NB4 (cell line): ENCODE measurements around the gene TOB1.
"Not testable (repeated sequence)": the region's sequence is repeated elsewhere in the genome, so short reads cannot be mapped to it uniquely, and the experiment has no call there.

Experiments
- DNase-seq: peaks from one replicate; pipeline ENCODE4 v3.0.0; 2010; ENCODE audit warnings: low read depth
- H3K4me3 ChIP-seq: one replicate; pipeline ENCODE4 v1.5.1; 2011; ENCODE audit warnings: mild to moderate bottlenecking, low read depth, low read length, moderate library complexity
- CTCF ChIP-seq: IDR thresholded peaks from one replicate; pipeline ENCODE4 v1.5.1; 2012; ENCODE audit warnings: low read depth, low read length
- MYC ChIP-seq: IDR thresholded peaks from 2 replicates; pipeline ENCODE4 v1.6.1; 2011; ENCODE audit warnings: low read depth, low read length
- POLR2A ChIP-seq: IDR thresholded peaks from 2 replicates; pipeline ENCODE4 v1.6.1; 2011; ENCODE audit warnings: mild to moderate bottlenecking; ENCODE audit not compliant: insufficient read length; ENCODE audit errors: extremely low read depth
- TF ChIP-seq, protein P1 (sequence below): IDR thresholded peaks from 2 replicates; pipeline ENCODE4 v1.6.1; 2011; ENCODE audit warnings: low read depth, low read length

TOB1 gene

GRCh38 chr17:50883850-50884438, 17.8 kb upstream of the TOB1 start:
- TF ChIP-seq MYC (no peak; the same call in 1 of the 2 replicates), CTCF (no peak)
- TF ChIP-seq, protein P1, sequence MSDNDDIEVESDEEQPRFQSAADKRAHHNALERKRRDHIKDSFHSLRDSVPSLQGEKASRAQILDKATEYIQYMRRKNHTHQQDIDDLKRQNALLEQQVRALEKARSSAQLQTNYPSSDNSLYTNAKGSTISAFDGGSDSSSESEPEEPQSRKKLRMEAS, result peak; percentile 31; the same call in 1 of the 2 replicates
- no peak overlapping the region for H3K4me3 ChIP-seq
- DNase-seq, result peak; percentile 90

GRCh38 chr17:50882851-50883250, 16.7 kb upstream of the TOB1 start:
- DNase-seq, result no peak
- TF ChIP-seq MYC (no peak), POLR2A (no peak), CTCF (no peak)
- TF ChIP-seq, protein P1, result no peak
- no peak overlapping the region for H3K4me3 ChIP-seq

DNA sequence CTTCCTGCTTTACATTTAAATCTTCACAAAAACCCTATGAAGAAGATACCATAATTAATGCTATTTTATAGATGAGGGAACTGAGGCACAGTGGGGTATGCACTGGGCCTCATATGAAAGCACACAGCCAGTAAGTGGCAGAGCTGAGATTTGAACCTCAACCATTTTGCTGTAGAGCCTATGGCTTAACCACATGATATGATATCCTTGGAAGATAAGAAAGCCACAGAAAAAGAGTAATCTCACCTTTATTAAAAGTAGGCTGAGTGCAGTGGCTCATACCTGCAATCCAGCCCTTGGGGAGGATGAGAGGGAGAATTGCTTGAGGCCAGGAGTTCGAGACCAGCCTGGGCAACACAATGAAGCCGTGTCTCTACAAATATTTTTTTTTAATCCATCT, 15.0 kb upstream of the TOB1 start:
- no peak for DNase-seq
- TF ChIP-seq, protein P1, result no peak
- no peak for TF ChIP-seq POLR2A
- no peak for TF ChIP-seq CTCF
- no peak for TF ChIP-seq MYC
- H3K4me3 ChIP-seq, result no peak overlapping the region

DNA sequence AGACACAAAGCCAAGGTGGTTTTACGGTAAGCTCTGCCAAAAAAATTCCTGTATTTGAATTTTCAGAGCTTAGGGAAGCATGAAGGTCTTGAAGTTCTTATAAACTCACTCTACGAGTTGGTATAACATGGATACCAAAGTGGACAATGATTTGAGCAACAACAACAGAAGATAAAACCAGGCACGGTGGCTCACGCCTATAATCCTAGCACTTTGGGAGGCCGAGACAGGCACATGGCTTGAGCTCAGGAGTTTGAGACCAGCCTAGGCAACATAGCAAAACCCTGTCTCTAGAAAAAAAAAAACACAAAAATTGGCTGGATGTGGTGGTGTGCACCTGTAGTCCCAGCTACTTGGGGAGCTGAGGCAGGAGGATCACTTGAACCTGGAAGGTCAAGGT, 12.9 kb upstream of the TOB1 start:
- no peak overlapping the region for H3K4me3 ChIP-seq
- DNase-seq, result no peak
- no peak for TF ChIP-seq POLR2A
- TF ChIP-seq, protein P1, result no peak
- TF ChIP-seq CTCF, result no peak
- TF ChIP-seq MYC, result no peak

- TF ChIP-seq POLR2A (no peak), MYC (no peak), CTCF (no peak)
- TF ChIP-seq, protein P1, result no peak
- DNase-seq, result no peak
- H3K4me3 ChIP-seq, result no peak overlapping the region
Measured at GRCh38 chr17:50877838-50878237, 11.7 kb upstream of the TOB1 start.

- DNase-seq, H3K4me3 ChIP-seq: not testable (repeated sequence)
Measured at GRCh38 chr17:50877042-50877441, 10.9 kb upstream of the TOB1 start.
